Neural progenitor cell (in vitro differentiated cells): ENCODE results near the gene TMEM41B.
"Not testable (repeated sequence)": the region's sequence is repeated elsewhere in the genome, so short reads cannot be mapped to it uniquely, and the experiment has no call there.

Source experiments
- EZH2phosphoT487 ChIP-seq: fragments of 200-600 bp; sonication (generic); IDR thresholded peaks from 2 replicates; pipeline ENCODE4 v1.6.1; 2017; ENCODE audit warnings: antibody characterized with exemption
- TF ChIP-seq, protein P1 (sequence below): fragments of 200-600 bp; sonication (generic); IDR thresholded peaks from 2 replicates; pipeline ENCODE4 v1.5.1; 2017; ENCODE audit warnings: antibody characterized with exemption, mild to moderate bottlenecking

DNA sequence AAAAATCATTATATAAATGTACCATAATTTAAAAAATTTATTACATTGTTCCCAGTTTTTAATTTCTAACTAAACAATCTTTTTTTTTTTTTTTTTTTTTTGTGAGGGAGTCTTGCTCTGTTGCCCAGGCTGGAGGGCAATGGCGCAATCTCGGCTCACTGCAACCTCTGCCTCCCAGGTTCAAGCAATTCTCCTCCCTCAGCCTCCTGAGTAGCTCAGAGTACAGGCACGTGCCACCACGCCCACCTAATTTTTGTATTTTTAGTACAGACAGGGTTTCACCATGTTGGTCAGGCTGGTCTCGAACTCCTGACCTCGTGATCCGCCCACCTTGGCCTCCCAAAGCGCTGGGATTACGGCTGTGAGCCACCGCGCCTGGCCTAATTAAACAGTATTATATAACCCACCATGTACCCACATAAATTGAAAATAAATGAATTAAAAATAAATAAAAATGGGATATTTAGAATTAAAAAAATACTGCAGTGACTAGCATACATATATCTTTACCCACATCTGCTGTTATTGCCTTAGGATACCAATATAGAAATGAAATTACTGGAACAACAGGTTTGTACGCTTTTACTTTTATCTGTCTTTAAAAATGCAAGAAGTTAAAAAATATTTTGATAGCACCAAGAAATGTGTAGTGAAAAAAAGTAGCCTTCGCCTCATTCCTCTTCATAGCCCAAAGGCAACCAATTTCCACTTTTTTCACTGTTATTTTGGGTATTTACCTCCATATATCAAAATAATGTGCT lies 46.6 kb upstream of the TMEM41B start:
- TF ChIP-seq, protein P1, sequence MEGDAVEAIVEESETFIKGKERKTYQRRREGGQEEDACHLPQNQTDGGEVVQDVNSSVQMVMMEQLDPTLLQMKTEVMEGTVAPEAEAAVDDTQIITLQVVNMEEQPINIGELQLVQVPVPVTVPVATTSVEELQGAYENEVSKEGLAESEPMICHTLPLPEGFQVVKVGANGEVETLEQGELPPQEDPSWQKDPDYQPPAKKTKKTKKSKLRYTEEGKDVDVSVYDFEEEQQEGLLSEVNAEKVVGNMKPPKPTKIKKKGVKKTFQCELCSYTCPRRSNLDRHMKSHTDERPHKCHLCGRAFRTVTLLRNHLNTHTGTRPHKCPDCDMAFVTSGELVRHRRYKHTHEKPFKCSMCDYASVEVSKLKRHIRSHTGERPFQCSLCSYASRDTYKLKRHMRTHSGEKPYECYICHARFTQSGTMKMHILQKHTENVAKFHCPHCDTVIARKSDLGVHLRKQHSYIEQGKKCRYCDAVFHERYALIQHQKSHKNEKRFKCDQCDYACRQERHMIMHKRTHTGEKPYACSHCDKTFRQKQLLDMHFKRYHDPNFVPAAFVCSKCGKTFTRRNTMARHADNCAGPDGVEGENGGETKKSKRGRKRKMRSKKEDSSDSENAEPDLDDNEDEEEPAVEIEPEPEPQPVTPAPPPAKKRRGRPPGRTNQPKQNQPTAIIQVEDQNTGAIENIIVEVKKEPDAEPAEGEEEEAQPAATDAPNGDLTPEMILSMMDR, result not testable (repeated sequence)
- not testable (repeated sequence) for TF ChIP-seq EZH2phosphoT487
